Stimulated activated CD4-positive, alpha-beta T cell treated with anti-CD3 and anti-CD28 coated beads, Interleukin-1b, Interleukin-23, amount 100 ng/mL, for 24 hours (primary cell): ENCODE results near the gene C19orf25.
"Not testable (repeated sequence)": the region's sequence is repeated elsewhere in the genome, so short reads cannot be mapped to it uniquely, and the experiment has no call there.

ENCODE experiments used
- DNase-seq, 4 experiments: peaks; one replicate each; pipeline ENCODE4 v3.0.0-alpha.2; 2020; ENCODE audit warnings: low read depth in 4 of 4, low spot score in 1 of 4

C19orf25 gene

DNA sequence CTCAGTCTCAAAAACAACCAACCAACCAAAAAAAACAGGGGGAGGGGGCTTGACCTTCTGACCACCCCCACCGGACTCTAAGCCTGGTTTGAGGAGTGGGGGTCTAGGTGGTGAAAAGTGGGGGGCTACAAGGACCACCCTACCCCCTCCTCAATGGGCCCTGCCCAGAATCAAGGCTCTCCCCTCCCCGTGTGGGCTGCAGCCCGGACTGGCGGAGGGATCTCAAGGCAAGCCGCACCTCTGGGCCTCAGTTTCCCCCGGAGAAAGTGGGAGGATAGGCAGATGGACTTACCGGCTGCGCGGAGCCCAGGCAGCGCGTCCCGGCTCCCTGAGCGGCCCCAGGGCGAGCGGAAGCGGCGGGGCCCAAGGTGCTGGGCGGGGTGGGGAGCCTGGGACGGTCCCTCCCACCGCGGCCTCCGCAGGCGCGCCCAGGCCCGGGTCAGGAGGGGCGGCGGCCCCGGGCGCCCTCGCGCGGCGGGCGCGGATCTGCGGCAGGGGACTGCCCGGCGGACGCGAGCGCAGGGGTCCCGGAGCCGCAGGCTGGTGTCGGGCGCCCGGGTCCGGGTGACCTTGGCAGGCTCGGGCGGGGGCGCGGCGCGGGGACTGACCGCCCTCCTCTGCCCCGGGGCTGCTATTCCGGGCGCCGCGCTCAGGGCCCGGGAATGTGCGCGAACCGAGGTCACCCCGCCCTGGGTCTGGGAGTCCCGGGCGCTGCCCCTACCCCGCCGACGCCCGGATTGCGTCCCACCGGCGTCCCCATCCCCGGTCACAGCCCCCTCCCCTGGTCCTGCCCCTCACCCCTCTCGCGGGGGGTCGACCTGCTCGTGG is 33.9 kb upstream of the C19orf25 start, which contains the start of gene ADAMTSL5:
Gene ADAMTSL5 (minus strand): TSS at position 349 of the 828 bp plus-strand sequence. CDS start 2,076 bp downstream, outside the sequence.
- peak; percentile 35 to 70 (median 46) for DNase-seq

GRCh38 chr19:1511318-1512317 is 32.6 kb upstream of the C19orf25 start:
- DNase-seq, result no peak

GRCh38 chr19:1510807-1511206 is 31.8 kb upstream of the C19orf25 start:
- no peak for DNase-seq

GRCh38 chr19:1510442-1510806 is 31.4 kb upstream of the C19orf25 start:
- DNase-seq, result no peak

DNA sequence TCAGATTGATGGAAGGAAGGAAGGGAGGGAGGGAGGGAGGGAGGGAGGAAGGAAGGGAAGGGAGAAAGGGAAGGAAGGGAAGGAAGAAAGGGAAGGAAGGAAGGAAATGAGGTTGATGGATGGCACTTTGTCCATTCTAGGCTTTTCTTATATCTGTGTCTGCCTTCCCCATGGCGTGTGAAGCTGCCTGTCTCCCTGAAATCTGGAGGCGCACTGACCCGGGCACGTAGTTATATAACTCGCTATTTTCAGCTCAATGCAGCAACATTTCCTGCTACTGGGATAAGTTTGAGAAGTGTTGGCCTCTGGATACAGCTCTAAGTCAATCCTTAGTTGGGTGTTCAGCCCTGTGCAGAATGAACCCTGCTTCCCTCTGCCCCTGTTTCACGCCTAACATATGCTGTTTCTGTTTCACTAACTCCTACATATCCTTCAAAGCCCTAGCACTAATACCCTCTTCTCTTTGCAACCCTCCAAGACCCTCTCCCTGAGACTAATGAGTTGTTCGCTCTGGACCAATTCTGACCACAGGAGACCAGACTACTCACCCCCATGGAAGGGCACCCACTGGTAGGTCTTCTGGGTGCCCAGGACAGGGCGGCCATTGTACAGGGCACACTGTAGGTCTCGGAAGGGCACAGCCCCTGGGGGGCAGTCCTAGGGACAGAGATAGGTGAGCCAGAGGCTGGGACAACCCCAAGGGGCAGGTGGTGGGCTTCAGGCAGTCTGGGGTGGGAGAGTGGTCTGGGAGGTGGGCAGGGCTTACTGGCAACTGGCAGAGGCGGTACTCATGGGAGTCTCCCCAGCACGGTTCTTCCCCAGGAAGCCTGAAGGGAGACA is 30.8 kb upstream of the C19orf25 start:
- DNase-seq, result no peak

DNA sequence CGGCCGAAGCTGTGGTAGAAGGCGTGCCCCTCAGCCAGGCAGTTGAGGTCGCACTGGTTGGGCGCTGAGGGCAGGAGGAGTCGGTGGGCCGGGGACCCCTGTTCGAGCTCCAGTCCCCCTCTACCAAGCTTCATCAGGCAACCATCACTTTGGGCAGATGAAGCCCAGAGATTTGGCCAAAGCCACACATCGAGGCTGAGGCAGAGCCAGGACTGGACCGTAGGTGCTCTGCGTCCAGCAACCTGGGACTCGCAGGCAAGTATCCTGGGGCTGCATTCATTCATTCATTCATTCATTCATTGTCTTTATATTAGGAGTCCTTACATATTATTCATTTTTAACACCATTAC is 29.5 kb upstream of the C19orf25 start:
- DNase-seq, result no peak

- DNase-seq, result peak; percentile 75 to 86 (median 82)
Observed at GRCh38 chr19:1507763-1508506, 28.9 kb upstream of the C19orf25 start.

- DNase-seq, result no peak
Observed at GRCh38 chr19:1507192-1507660, 28.2 kb upstream of the C19orf25 start.

- no peak for DNase-seq
Observed at GRCh38 chr19:1505991-1506881, 27.2 kb upstream of the C19orf25 start.

DNA sequence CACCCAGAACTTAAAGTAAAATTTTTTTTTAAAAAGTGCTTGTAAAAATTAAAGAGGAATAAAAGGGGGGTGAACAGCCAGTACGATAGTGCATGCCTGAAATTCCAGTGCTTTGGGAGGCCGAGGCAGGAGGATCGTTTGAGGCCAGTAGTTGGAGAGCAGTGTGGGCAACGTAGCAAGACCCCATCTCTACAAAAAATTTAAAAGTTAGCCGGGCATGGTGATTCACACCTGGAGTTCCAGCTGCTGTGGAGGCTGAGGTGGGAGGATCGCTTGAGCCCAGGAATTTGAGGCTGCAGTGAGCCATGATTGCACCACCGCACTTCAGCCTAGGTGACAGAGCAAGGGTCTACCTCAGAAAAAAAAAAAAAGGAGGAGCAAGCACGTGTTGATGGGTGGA is 26.0 kb upstream of the C19orf25 start:
- no peak for DNase-seq

GRCh38 chr19:1503925-1504773 is 25.1 kb upstream of the C19orf25 start:
- no peak for DNase-seq

DNA sequence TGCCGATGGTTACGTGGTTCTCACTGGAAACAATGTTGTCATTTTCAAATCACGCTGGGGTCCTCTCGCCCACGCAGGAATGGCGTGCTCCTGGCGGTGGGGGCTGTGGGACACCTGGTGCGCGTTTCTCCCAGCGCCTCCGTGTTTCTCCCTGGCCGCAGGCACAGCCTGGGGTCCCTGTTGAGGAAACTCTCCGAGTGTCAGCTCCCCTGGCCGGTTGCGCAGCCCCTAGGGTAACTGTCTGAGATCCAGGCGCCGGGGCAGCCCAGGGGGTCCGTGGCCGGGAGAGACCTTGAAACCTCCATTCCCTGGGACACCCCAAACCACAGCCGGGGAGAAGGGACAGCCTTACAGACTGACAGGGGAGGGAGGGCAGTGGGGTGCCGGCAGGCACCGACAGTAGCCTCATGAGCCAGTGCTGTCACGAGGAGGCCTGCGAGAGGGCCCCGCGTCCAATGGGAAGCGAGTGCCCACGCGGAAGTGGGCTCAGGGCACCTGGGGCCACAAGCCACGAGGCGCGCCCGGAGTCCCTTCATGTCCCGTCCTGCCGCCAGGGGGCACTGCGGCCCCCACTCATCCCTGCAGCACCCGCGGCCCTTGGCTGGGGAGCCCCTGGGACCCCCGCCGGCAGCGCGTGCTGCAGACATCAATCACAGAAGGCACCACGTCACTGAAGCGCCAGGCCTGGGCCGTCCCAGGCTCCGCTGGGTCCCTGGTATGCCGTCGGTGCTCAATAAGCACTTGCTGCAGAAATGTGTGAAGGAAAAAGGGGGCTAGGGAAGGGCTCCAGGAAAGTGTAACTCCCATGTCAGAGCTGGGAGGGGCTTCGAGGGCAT is 24.3 kb upstream of the C19orf25 start:
- peak; percentile 42 to 60 (median 58) for DNase-seq

DNA sequence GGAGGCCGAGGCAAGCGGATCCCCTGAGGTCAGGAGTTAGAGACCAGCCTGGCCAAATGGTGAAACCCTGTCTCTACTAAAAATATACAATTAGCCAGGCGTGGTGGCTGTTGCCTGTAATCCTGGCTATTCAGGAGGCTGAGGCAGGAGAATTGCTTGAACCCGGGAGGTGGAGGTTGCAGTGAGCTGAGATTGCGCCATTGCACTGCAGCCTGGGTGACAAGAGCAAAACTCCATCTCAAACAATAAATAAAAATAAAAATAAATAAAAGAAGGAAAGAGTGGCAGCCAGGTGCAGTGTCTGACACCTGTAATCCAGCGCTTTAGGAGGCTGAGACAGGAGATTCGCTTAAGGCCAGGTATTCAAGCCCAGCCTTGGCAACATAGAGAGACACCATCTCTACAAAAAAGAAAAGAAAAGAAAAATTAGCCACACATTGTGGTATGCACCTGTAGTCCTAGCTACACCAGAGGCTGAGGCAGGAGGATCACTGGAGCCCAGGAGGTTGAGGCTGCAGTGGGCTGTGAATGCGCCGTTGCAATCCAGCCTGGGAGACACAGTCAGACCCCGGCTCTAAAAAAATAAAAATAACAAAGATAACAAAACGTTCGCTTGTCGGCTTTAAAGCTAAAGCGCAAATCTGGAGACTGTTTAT is 23.5 kb upstream of the C19orf25 start:
- DNase-seq, result no peak

GRCh38 chr19:1501200-1501595 is 22.2 kb upstream of the C19orf25 start:
- no peak for DNase-seq

DNA sequence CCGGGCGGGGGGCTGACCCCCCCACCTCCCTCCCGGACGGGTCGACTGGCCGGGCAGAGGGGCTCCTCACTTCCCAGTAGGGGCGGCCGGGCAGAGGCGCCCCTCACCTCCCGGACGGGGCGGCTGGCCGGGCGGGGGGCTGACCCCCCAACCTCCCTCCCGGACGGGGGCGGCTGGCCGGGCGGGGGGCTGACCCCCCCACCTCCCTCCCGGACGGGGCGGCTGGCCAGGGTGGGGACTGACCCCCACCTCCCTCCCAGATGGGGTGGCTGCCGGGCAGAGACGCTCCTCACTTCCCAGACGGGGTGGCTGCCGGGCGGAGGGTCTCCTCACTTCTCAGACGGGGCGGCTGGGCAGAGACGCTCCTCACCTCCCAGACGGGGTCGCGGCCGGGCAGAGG is 20.2 kb upstream of the C19orf25 start:
- DNase-seq, result not testable (repeated sequence)

GRCh38 chr19:1497578-1498235 is 18.7 kb upstream of the C19orf25 start:
- DNase-seq, result no peak
